H1 (cell line): ENCODE data around the gene ADAMTS17. TPM values are rescaled to one million over a fixed set of nuclear protein-coding genes. Genes with fewer than 3 reads are reported as not detected.

Source experiments
- CTCF ChIA-PET: fragments of 300-600 bp; sonication (Branson Sonifier 250); formaldehyde crosslinking; loops from one replicate; lab custom pipeline; 2021; ENCODE audit not compliant: partially characterized antibody; lab: Charles Lee
- POLR2A ChIA-PET: fragments of 300-600 bp; sonication (Branson Sonifier 250); formaldehyde crosslinking; loops from one replicate; lab custom pipeline; 2021; ENCODE audit warnings: inconsistent platforms; ENCODE audit not compliant: partially characterized antibody; lab: Charles Lee
- DNase-seq, 2 experiments: peaks; one replicate each; pipeline versions ENCODE4 v3.0.0 to v3.0.0-alpha.2; 2010 to 2022; ENCODE audit warnings: low spot score in 2 of 2, low read depth in 1 of 2, mixed read lengths in 1 of 2
- FAIRE-seq: peaks from 2 replicates; lab custom pipeline; 2011; peaks lifted over from hg19 to GRCh38; lab: Jason Lieb, UNC
- H2AFZ ChIP-seq: 2 replicates; pipeline ENCODE4 v1.8.1; 2012; ENCODE audit warnings: low read length, inconsistent platforms
- H2AK5ac ChIP-seq: 2 replicates; pipeline ENCODE4 v1.6.1; 2013; ENCODE audit warnings: low read depth, low read length
- H2BK120ac ChIP-seq: replicated peaks from 2 replicates; pipeline ENCODE3; 2013; ENCODE audit warnings: low read depth, low read length, inconsistent platforms
- H2BK12ac ChIP-seq: 2 replicates; pipeline ENCODE4 v1.6.1; 2013; ENCODE audit warnings: low read depth, low read length
- H2BK15ac ChIP-seq: 2 replicates; pipeline ENCODE4 v1.6.1; 2013; ENCODE audit warnings: low read length
- H2BK20ac ChIP-seq: 2 replicates; pipeline ENCODE4 v1.6.1; 2013; ENCODE audit warnings: low read length
- H2BK5ac ChIP-seq: 2 replicates; pipeline ENCODE4 v1.6.1; 2013; ENCODE audit warnings: low read depth, low read length
- H3K14ac ChIP-seq: 2 replicates; pipeline ENCODE4 v1.6.1; 2013; ENCODE audit warnings: inconsistent platforms; ENCODE audit not compliant: insufficient read length
- H3K18ac ChIP-seq: 2 replicates; pipeline ENCODE4 v1.6.1; 2013; ENCODE audit warnings: low read length; ENCODE audit errors: extremely low read depth
- H3K23ac ChIP-seq: 2 replicates; pipeline ENCODE4 v1.6.1; 2013; ENCODE audit warnings: inconsistent platforms; ENCODE audit not compliant: insufficient read length
- H3K23me2 ChIP-seq: 2 replicates; pipeline ENCODE4 v1.6.1; 2013; ENCODE audit warnings: low read depth, low read length
- H3K27ac ChIP-seq: 2 replicates; pipeline ENCODE4 v1.6.1; 2011; ENCODE audit warnings: low read depth, low read length, inconsistent platforms
- H3K27me3 ChIP-seq, 4 experiments: replicated peaks in 1 of 4; 1 replicate in 1 of 4; 2 replicates in 3 of 4; pipeline versions ENCODE4 v1.6.1 to v1.8.1; 2011 to 2013; ENCODE audit warnings: low read length in 3 of 4, mild to moderate bottlenecking in 3 of 4, inconsistent platforms in 2 of 4, mixed read lengths in 2 of 4, moderate library complexity in 1 of 4; ENCODE audit not compliant: control insufficient read depth in 3 of 4, insufficient read depth in 3 of 4; ENCODE audit errors: extremely low read depth in 1 of 4
- H3K36me3 ChIP-seq, 4 experiments: 2 replicates each; pipeline versions ENCODE4 v1.6.1 to v1.8.1; 2011 to 2013; ENCODE audit warnings: mild to moderate bottlenecking in 4 of 4, low read length in 3 of 4, moderate library complexity in 2 of 4, control low read depth in 1 of 4, inconsistent platforms in 1 of 4; ENCODE audit not compliant: insufficient read depth in 4 of 4, control insufficient read depth in 2 of 4
- H3K4ac ChIP-seq: replicated peaks from 2 replicates; pipeline ENCODE3; 2013; ENCODE audit warnings: low read length, low read depth, mixed read lengths, inconsistent platforms; ENCODE audit not compliant: insufficient read length
- H3K4me1 ChIP-seq, 4 experiments: replicated peaks in 1 of 4; 1 replicate in 1 of 4; 2 replicates in 3 of 4; pipeline versions ENCODE4 v1.6.1 to v1.8.1; 2011 to 2013; ENCODE audit warnings: low read length in 3 of 4, inconsistent platforms in 2 of 4, mixed read lengths in 1 of 4; ENCODE audit not compliant: insufficient read depth in 4 of 4, control insufficient read depth in 3 of 4
- H3K4me2 ChIP-seq, 2 experiments: 2 replicates each; pipeline versions ENCODE4 v1.6.1 to v1.8.1; 2011 to 2013; ENCODE audit warnings: low read depth in 2 of 2, low read length in 2 of 2, control low read depth in 1 of 2, inconsistent platforms in 1 of 2, mild to moderate bottlenecking in 1 of 2; ENCODE audit not compliant: insufficient read depth in 1 of 2
- H3K4me3 ChIP-seq, 4 experiments: fragments of 200-600, 300-600 bp in 1 of 4; sonication (generic), shearing (Covaris generic), sonication (Bioruptor Twin) in 1 of 4; 2 replicates each; pipeline versions ENCODE4 v1.5.1 to v1.8.1; 2011 to 2016; ENCODE audit warnings: low read length in 4 of 4, low read depth in 3 of 4, control low read depth in 2 of 4, inconsistent platforms in 2 of 4, mild to moderate bottlenecking in 2 of 4, mixed read lengths in 1 of 4, moderate library complexity in 1 of 4; ENCODE audit not compliant: insufficient read depth in 2 of 4; ENCODE audit errors: extremely low read depth in 1 of 4
- H3K56ac ChIP-seq: replicated peaks from 2 replicates; pipeline ENCODE3; 2013; ENCODE audit warnings: low read depth, mild to moderate bottlenecking, mixed read lengths, low read length, inconsistent platforms; ENCODE audit not compliant: insufficient read length
- H3K79me1 ChIP-seq: 2 replicates; pipeline ENCODE4 v1.6.1; 2013; ENCODE audit warnings: low read depth, low read length, control low read depth
- H3K79me2 ChIP-seq, 2 experiments: 2 replicates each; pipeline versions ENCODE4 v1.6.1 to v1.8.1; 2012 to 2013; ENCODE audit warnings: low read length in 2 of 2, mild to moderate bottlenecking in 2 of 2, inconsistent platforms in 1 of 2; ENCODE audit not compliant: insufficient read depth in 2 of 2, control insufficient read depth in 1 of 2
- H3K9ac ChIP-seq, 4 experiments: replicated peaks in 1 of 4; 1 replicate in 1 of 4; 2 replicates in 3 of 4; pipeline versions ENCODE4 v1.6.1 to v1.8.1; 2011 to 2013; ENCODE audit warnings: low read depth in 3 of 4, low read length in 3 of 4, control low read depth in 2 of 4, mild to moderate bottlenecking in 2 of 4, moderate library complexity in 2 of 4, inconsistent platforms in 1 of 4; ENCODE audit errors: extremely low read depth in 1 of 4
- H3K9me3 ChIP-seq, 2 experiments: 2 replicates each; pipeline versions ENCODE4 v1.6.1 to v1.8.1; 2012 to 2013; ENCODE audit warnings: mild to moderate bottlenecking in 2 of 2, moderate library complexity in 2 of 2, control low read depth in 1 of 2, inconsistent platforms in 1 of 2, low read depth in 1 of 2, low read length in 1 of 2, mixed read lengths in 1 of 2; ENCODE audit not compliant: insufficient read depth in 2 of 2
- H4K20me1 ChIP-seq, 2 experiments: replicated peaks in 1 of 2; 2 replicates each; pipeline versions ENCODE3 to v1.8.1; 2011 to 2013; ENCODE audit warnings: inconsistent platforms in 2 of 2, low read length in 2 of 2, mild to moderate bottlenecking in 1 of 2; ENCODE audit not compliant: insufficient read depth in 2 of 2, control insufficient read depth in 1 of 2
- H4K5ac ChIP-seq: 2 replicates; pipeline ENCODE4 v1.6.1; 2013; ENCODE audit warnings: low read length, low read depth, mixed read lengths, inconsistent platforms; ENCODE audit not compliant: insufficient read length
- H4K8ac ChIP-seq: 2 replicates; pipeline ENCODE4 v1.8.0; 2013; ENCODE audit warnings: mild to moderate bottlenecking, moderate library complexity, low read length, inconsistent platforms; ENCODE audit not compliant: insufficient read depth; ENCODE audit errors: extremely low read depth
- H4K91ac ChIP-seq: replicated peaks from 2 replicates; pipeline ENCODE3; 2013; ENCODE audit warnings: low read length, mixed read lengths, inconsistent platforms; ENCODE audit not compliant: insufficient read length
- ASH2L ChIP-seq: fragments of 200-600, 300-600 bp; sonication (generic); IDR thresholded peaks from one replicate; pipeline ENCODE4 v1.7.1; 2017; ENCODE audit warnings: low read length
- HDAC6 ChIP-seq: IDR thresholded peaks from one replicate; pipeline ENCODE4 v1.7.1; 2012; ENCODE audit warnings: low read depth, mild to moderate bottlenecking, inconsistent platforms, low read length, moderate library complexity
- NRF1 ChIP-seq: IDR thresholded peaks from 2 replicates; pipeline ENCODE4 v1.6.1; 2011; ENCODE audit warnings: mild to moderate bottlenecking, low read depth, low read length, improper control_type of control experiment
- WGBS, 2 experiments: shearing (Covaris generic) in 1 of 2; methylation state at CpG; one replicate each; pipeline versions ENCODE4 v1.1.6 to v1.1.7; 2013 to 2015; ENCODE audit warnings: low lambda C conversion rate in 2 of 2, mixed read lengths in 2 of 2, inconsistent platforms in 1 of 2, low coverage in 1 of 2, missing lambda C conversion rate in 1 of 2; ENCODE audit not compliant: insufficient replicate concordance in 2 of 2, insufficient coverage in 1 of 2, insufficient read length in 1 of 2; ENCODE audit errors: extremely low coverage in 1 of 2, missing lambda C conversion rate in 1 of 2; 5-methylcytosine and 5-hydroxymethylcytosine counted together
- polyA plus RNA-seq, 7 experiments: library from polyadenylated mRNA; depleted of rRNA in 3 of 7; stranded (reverse) in 5 of 7; unstranded in 2 of 7; fragments of >200 nt in 5 of 7; fragments of 200-250 nt in 2 of 7; gene quantifications; 1 replicate in 5 of 7; 2 replicates in 1 of 7; 4 replicates in 1 of 7; pipeline versions ENCODE4 v1.2.1 to v1.2.3, GENCODE V29; 2011 to 2013; ENCODE audit warnings: missing spikeins in 2 of 7, mixed read lengths in 2 of 7
- total RNA-seq: library from RNA; stranded (reverse); fragmentation: NEBNext Ultra II Directional; extraction: Animal tissue kit (Norgen Biotek cat#: 25700); gene quantifications from 2 replicates; pipeline ENCODE4 v1.2.1, GENCODE V29; 2021

Gene ADAMTS17
- total and polyA plus RNA-seq, 2 of the 8 experiments (the other 6 are each of a cell fraction or from before 2014, with no cell fraction given) = 0.51 to 1.7 TPM

- no peak overlapping the region for H2BK120ac ChIP-seq
- no peaks in the 10 kb centered on the region for H3K27me3 ChIP-seq
- H2AFZ ChIP-seq = no peak overlapping the region
- H3K9me3 ChIP-seq = no peaks in the 10 kb centered on the region
- H2AK5ac ChIP-seq = no peak overlapping the region
- FAIRE-seq = no peak
- H3K4me1 ChIP-seq = peaks cover 0 to 2% (median under 1%) of the 10 kb centered on the region in 4 experiments; a peak in 5 of 7 replicates
- H3K79me2 ChIP-seq = no peaks in the 10 kb centered on the region
- H3K9ac ChIP-seq = no peak overlapping the region
- no peak for DNase-seq
- no peak overlapping the region for H3K4me3 ChIP-seq
- H3K23ac ChIP-seq = no peak overlapping the region
- H2BK20ac ChIP-seq = no peak overlapping the region
- no peaks in the 10 kb centered on the region for H4K20me1 ChIP-seq
- H2BK15ac ChIP-seq = no peak overlapping the region
- no peak overlapping the region for H3K14ac ChIP-seq
- H3K27ac ChIP-seq = no peak overlapping the region
- H3K4me2 ChIP-seq = no peak overlapping the region
- ChIA-PET CTCF (no interaction called here), POLR2A (no interaction called here)
- no peak overlapping the region for H4K8ac ChIP-seq
- no peak overlapping the region for H2BK5ac ChIP-seq
- H3K23me2 ChIP-seq = no peaks in the 10 kb centered on the region
- no peak overlapping the region for H4K91ac ChIP-seq
- H3K56ac ChIP-seq = no peak overlapping the region
- H2BK12ac ChIP-seq = no peak overlapping the region
- no peaks in the 10 kb centered on the region for H3K79me1 ChIP-seq
- no peaks in the 10 kb centered on the region for H3K36me3 ChIP-seq
- 90% methylated on average over 2 of the region's 2 CpGs; no CpG with 5 or more reads in 1 of the 2 experiments for WGBS, 2 experiments
- H3K18ac ChIP-seq = no peak overlapping the region
- no peak overlapping the region for H3K4ac ChIP-seq
- no peak overlapping the region for H4K5ac ChIP-seq
- TF ChIP-seq NRF1 (no peak), ASH2L (no peak), HDAC6 (no peak)
Measured at GRCh38 chr15:100242989-100243388, 98.8 kb downstream of the ADAMTS17 start.
